Measurements from ENCODE around the gene PMPCA.

PMPCA gene

GRCh38 chr9:136463578-136463977 lies 53.1 kb downstream of the PMPCA start:
- DNase-seq, result no peak

DNA sequence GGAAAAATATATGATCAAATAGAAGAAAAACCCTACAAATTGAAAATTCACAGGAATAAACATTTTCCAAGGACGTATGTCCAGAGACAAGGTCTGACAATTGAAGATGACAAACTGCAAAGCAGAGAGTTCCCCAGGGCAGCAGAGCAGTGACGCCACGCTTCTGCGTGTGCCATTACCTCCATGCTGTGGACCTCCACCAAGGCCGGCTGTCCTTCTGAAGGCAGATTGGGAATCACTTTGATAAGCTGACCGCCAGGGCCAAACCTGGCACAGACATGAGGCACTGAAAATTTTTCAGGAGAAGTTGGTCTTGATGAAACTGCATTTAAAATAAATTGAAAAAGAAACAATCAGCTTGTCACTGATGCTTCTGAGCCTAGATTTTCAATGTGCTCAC lies 53.8 kb downstream of the PMPCA start:
- DNase-seq, result no peak

- DNase-seq, result no peak
Observed at GRCh38 chr9:136465500-136466154, 55.2 kb downstream of the PMPCA start.

GRCh38 chr9:136466155-136466541 lies 55.7 kb downstream of the PMPCA start:
- no peak for DNase-seq

DNA sequence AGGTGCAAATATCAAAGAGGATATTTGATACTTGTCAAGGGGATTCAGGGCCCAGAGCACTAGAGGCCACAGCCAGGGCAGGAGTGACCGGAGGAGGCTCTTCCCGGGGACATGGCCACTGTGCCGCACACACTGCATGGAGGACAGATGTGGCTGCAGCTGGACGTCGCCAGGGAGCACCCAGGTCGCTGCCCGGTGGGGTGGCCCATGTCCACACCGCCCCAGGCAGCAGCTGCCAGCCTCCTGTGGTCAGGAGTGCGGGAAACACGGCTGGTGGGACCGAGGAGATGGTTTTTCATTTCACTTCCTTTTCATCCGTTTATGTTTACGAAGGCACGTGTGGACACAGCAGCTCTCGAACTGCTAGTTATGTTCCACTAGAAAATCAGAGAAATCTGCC lies 57.3 kb downstream of the PMPCA start:
- DNase-seq, result no peak

DNA sequence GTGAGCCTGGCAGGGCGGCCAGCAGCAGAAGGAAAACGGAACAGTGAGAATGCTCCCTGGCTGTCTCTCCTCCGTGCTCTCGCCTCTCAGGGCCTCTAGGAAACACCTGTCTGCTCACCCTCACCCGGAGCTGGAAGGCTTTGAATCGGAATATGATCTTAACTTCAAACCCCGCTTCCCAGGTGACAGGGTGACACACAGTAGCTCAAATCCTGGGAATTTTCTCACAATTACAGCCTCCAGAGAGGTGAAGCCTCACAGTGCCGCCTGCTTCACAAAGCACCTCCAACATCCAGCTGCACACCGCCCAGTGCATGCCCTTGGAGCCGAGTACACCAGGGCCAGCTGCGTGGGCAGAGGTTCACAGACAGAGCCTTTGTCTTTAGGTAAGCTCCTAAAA lies 59.9 kb downstream of the PMPCA start:
- no peak for DNase-seq

DNA sequence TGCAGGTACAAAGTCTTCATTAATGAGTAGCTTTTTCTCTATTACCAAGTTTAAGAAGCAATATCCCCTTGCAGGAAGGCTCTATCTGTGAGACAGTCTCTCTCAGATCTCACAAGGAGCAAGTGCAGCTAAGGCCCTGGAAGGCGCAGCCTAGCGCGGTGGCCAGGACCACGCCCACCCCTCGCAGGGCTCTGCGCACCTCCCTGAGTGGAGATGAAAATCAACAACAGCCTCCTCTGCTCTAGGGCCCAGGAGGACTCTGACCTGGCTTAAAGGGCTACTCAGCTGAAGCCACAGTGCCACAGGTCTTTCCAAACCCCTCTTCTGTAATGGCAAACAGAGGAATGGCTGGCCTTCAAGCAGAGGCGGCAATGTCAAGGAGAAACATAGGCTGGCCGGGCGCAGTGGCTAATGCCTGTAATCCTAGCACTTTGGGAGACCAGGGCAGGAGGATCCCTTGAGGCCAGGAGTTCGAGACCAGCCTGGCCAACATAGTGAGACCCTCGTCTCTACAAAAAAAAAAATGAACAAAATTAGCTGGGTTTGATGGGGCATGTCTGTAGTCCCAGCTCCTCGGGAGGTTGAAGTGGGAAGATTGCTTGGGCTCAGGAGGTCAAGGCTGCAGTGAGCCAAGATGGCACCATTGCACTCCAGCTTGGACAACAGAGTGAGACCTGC lies 60.5 kb downstream of the PMPCA start:
- no peak for DNase-seq

DNA sequence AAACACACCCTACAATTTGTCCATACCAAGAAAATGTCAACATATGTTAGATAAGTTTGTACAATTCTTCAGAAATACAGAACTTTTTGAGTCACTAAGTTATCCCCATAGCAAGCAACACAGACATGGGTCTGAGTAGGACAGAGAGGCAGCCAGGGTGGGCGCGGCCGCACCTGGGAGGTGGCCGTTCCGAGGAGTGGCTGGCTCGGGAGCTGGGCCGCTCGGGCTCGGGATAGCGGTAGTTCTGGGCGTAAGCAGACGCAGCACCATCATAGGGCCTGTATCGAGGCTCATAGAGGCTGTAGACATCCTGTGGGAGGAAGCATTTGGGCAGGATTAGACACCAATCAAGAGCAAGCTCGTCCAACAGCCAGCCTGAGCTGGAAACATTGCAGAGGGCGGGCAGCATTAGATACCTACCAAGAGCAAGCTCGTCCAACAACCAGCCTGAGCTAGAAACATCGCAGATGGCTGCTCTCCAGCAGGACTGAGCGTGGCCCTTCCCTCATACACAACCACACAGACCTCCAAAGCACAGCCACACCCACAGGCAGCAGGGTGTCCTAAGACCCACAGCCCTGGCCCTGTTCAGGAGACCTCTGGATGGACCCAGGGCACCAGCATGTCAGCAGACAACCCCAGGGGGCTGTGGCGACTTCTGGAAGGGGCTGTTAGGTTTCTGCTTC lies 61.5 kb downstream of the PMPCA start:
- no peak for DNase-seq

- no peak for DNase-seq
Observed at GRCh38 chr9:136472640-136473353, 62.3 kb downstream of the PMPCA start.

DNA sequence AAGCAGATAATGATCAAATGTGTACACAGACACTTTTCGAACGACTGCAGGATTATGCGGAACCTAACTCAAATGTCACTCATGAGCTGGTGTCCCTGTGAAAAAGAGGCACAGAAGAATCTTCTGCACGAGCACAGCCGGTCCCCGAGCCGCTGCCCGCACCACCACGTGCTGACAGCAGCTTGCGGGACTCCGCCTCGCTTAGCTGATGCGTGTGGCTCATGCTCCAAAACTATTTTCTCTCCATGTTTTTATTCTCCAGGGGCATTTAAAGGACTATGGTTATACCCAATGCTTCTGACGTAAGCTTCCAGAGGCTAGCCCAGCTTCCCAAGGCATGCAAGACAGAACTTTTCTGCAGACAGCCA lies 62.9 kb downstream of the PMPCA start:
- no peak for DNase-seq

Data from right forelimb (tissue), 1 donor.